IMR-90 (cell line): ENCODE results near the gene RET. TPM values are rescaled to one million over a fixed set of nuclear protein-coding genes. Genes with fewer than 3 reads are reported as not detected.

Experiments
- ATAC-seq: fragments of 200-7000 bp; cut with Tn5 transposase; 2 replicates; pipeline ENCODE4 v1.9.1; 2020; ENCODE audit warnings: low read depth, mild to moderate bottlenecking, moderate library complexity
- BruUV-seq: library from RNA; stranded (reverse); fragments of 400-500 nt; replicated peaks from 2 replicates; lab custom pipeline; 2021; lab: Mats Ljungman, UMichigan
- CTCF ChIA-PET: fragments of 300-600 bp; formaldehyde crosslinking; extraction: SDS; loops from one replicate; lab custom pipeline; 2021; ENCODE audit warnings: antibody characterized with exemption; lab: Yijun Ruan, JAX
- POLR2A ChIA-PET: fragments of 300-600 bp; sonication (Branson Sonifier 250); formaldehyde crosslinking; loops from one replicate; lab custom pipeline; 2022; ENCODE audit warnings: antibody characterized with exemption; ENCODE audit not compliant: unreplicated experiment; lab: Charles Lee
- DNase-seq: peaks from one replicate; pipeline ENCODE4 v3.0.0; 2013
- H2AFZ ChIP-seq: replicated peaks from 2 replicates; pipeline ENCODE3; 2013; ENCODE audit warnings: low read length, mild to moderate bottlenecking; ENCODE audit not compliant: poor library complexity
- H2AK5ac ChIP-seq: 2 replicates; pipeline ENCODE4 v1.6.1; 2013; ENCODE audit warnings: low read depth, low read length, inconsistent platforms
- H2AK9ac ChIP-seq: replicated peaks from 2 replicates; pipeline ENCODE3; 2013; ENCODE audit warnings: mild to moderate bottlenecking, low read depth, low read length, moderate library complexity; ENCODE audit not compliant: poor library complexity
- H2BK120ac ChIP-seq: 2 replicates; pipeline ENCODE4 v1.6.1; 2013; ENCODE audit warnings: low read depth, low read length, inconsistent platforms
- H2BK15ac ChIP-seq: 3 replicates; pipeline ENCODE4 v1.6.1; 2013; ENCODE audit warnings: low read depth, low read length, inconsistent platforms
- H2BK20ac ChIP-seq: 2 replicates; pipeline ENCODE4 v1.6.1; 2013; ENCODE audit warnings: low read depth, mild to moderate bottlenecking, inconsistent platforms, low read length, moderate library complexity
- H2BK5ac ChIP-seq: 2 replicates; pipeline ENCODE4 v1.6.1; 2013; ENCODE audit warnings: mild to moderate bottlenecking, low read depth, low read length, inconsistent platforms; ENCODE audit not compliant: poor library complexity, severe bottlenecking
- H3K14ac ChIP-seq: replicated peaks from 2 replicates; pipeline ENCODE4 v1.6.1; 2013; ENCODE audit warnings: low read depth, low read length, inconsistent platforms
- H3K18ac ChIP-seq: 2 replicates; pipeline ENCODE4 v1.6.1; 2013; ENCODE audit warnings: low read depth, low read length, control low read depth
- H3K23ac ChIP-seq: 2 replicates; pipeline ENCODE4 v1.6.1; 2013; ENCODE audit warnings: low read depth, low read length, inconsistent platforms
- H3K27ac ChIP-seq: 2 replicates; pipeline ENCODE4 v1.5.1; 2013; ENCODE audit warnings: mild to moderate bottlenecking, control low read depth, low read length; ENCODE audit not compliant: insufficient read depth
- H3K27me3 ChIP-seq: 2 replicates; pipeline ENCODE4 v1.6.1; 2013; ENCODE audit warnings: low read length; ENCODE audit not compliant: control insufficient read depth, insufficient read depth
- H3K36me3 ChIP-seq: 2 replicates; pipeline ENCODE4 v1.6.1; 2013; ENCODE audit warnings: low read length, mixed read lengths; ENCODE audit not compliant: control insufficient read depth, insufficient read depth
- H3K4ac ChIP-seq: 2 replicates; pipeline ENCODE4 v1.6.1; 2013; ENCODE audit warnings: low read depth, low read length, inconsistent platforms
- H3K4me1 ChIP-seq: 2 replicates; pipeline ENCODE4 v1.6.1; 2013; ENCODE audit warnings: low read length, mixed read lengths; ENCODE audit not compliant: control insufficient read depth, insufficient read depth
- H3K4me2 ChIP-seq: 2 replicates; pipeline ENCODE4 v1.6.1; 2013; ENCODE audit warnings: low read depth, mild to moderate bottlenecking, control low read depth, low read length, moderate library complexity
- H3K4me3 ChIP-seq: 2 replicates; pipeline ENCODE4 v1.5.1; 2013; ENCODE audit warnings: low read depth, mild to moderate bottlenecking, control low read depth, low read length, moderate library complexity; ENCODE audit not compliant: insufficient read depth
- H3K56ac ChIP-seq: 2 replicates; pipeline ENCODE4 v1.6.1; 2013; ENCODE audit warnings: low read length, inconsistent platforms; ENCODE audit not compliant: insufficient read depth; ENCODE audit errors: extremely low read depth
- H3K79me1 ChIP-seq, 2 experiments: 2 replicates each; pipeline ENCODE4 v1.6.1; 2013; ENCODE audit warnings: low read length in 2 of 2, inconsistent platforms in 1 of 2, low read depth in 1 of 2
- H3K9ac ChIP-seq: 2 replicates; pipeline ENCODE4 v1.6.1; 2013; ENCODE audit warnings: low read depth, low read length, control low read depth
- H3K9me1 ChIP-seq: 2 replicates; pipeline ENCODE4 v1.6.1; 2013; ENCODE audit warnings: low read length, inconsistent platforms; ENCODE audit not compliant: insufficient read depth
- H3K9me3 ChIP-seq: 2 replicates; pipeline ENCODE4 v1.6.1; 2013; ENCODE audit warnings: low read length; ENCODE audit not compliant: control insufficient read depth, insufficient read depth
- H4K20me1 ChIP-seq: 2 replicates; pipeline ENCODE4 v1.6.1; 2013; ENCODE audit warnings: low read length, inconsistent platforms; ENCODE audit not compliant: insufficient read depth
- H4K5ac ChIP-seq: 2 replicates; pipeline ENCODE4 v1.6.1; 2013; ENCODE audit warnings: mild to moderate bottlenecking, low read depth, low read length, control low read depth
- H4K8ac ChIP-seq, 2 experiments: 2 replicates each; pipeline ENCODE4 v1.6.1; 2013; ENCODE audit warnings: low read depth in 2 of 2, low read length in 2 of 2, control low read depth in 1 of 2, inconsistent platforms in 1 of 2
- H4K91ac ChIP-seq: 2 replicates; pipeline ENCODE4 v1.6.1; 2013; ENCODE audit warnings: low read depth, low read length, inconsistent platforms; ENCODE audit not compliant: insufficient read depth
- BHLHE40 ChIP-seq: fragments of 150-350 bp; IDR thresholded peaks from 2 replicates; pipeline ENCODE4 v1.6.1; 2016; ENCODE audit warnings: mild to moderate bottlenecking, low read depth, low read length
- CHD1 ChIP-seq: IDR thresholded peaks from 2 replicates; pipeline ENCODE4 v1.6.1; 2012; ENCODE audit warnings: low read depth, low read length, improper control_type of control experiment
- FOS ChIP-seq: fragments of 150-350 bp; IDR thresholded peaks from 2 replicates; pipeline ENCODE4 v1.6.1; 2016; ENCODE audit warnings: low read depth, low read length
- MAFK ChIP-seq: IDR thresholded peaks from 2 replicates; pipeline ENCODE4 v1.6.1; 2012; ENCODE audit warnings: low read depth, low read length, improper control_type of control experiment
- MAZ ChIP-seq: IDR thresholded peaks from 2 replicates; pipeline ENCODE4 v1.6.1; 2012; ENCODE audit warnings: low read depth, mild to moderate bottlenecking, low read length, improper control_type of control experiment, moderate library complexity, borderline replicate concordance
- MXI1 ChIP-seq: IDR thresholded peaks from 2 replicates; pipeline ENCODE4 v1.6.1; 2012; ENCODE audit warnings: low read depth, mild to moderate bottlenecking, low read length, moderate library complexity, borderline replicate concordance
- NFE2L2 ChIP-seq: fragments of 150-350 bp; IDR thresholded peaks from 2 replicates; pipeline ENCODE4 v1.6.1; 2016; ENCODE audit warnings: low read depth, mild to moderate bottlenecking, low read length
- POLR2A ChIP-seq: IDR thresholded peaks from 2 replicates; pipeline ENCODE4 v1.6.1; 2012; ENCODE audit warnings: mild to moderate bottlenecking, low read depth, low read length
- RAD21 ChIP-seq: IDR thresholded peaks from 2 replicates; pipeline ENCODE4 v1.6.1; 2012; ENCODE audit warnings: low read length, improper control_type of control experiment
- RCOR1 ChIP-seq: IDR thresholded peaks from 2 replicates; pipeline ENCODE4 v1.6.1; 2012; ENCODE audit warnings: mild to moderate bottlenecking, low read length, improper control_type of control experiment; ENCODE audit not compliant: insufficient replicate concordance
- RFX5 ChIP-seq: IDR thresholded peaks from 2 replicates; pipeline ENCODE4 v1.8.0; 2012; ENCODE audit warnings: low read depth, mild to moderate bottlenecking, low read length, moderate library complexity
- SMC3 ChIP-seq: fragments of 150-350 bp; IDR thresholded peaks from 2 replicates; pipeline ENCODE4 v1.6.1; 2016; ENCODE audit warnings: low read depth, mild to moderate bottlenecking, antibody characterized with exemption, low read length, moderate library complexity
- WGBS, 2 experiments: methylation state at CpG; one replicate each; pipeline versions ENCODE4 v1.1.5 to v1.1.7; 2013; ENCODE audit warnings: missing lambda C conversion rate in 2 of 2; ENCODE audit not compliant: insufficient read length in 1 of 2; ENCODE audit errors: extremely low coverage in 2 of 2; 5-methylcytosine and 5-hydroxymethylcytosine counted together
- dilution Hi-C: fragments of 300-500 bp; cut with HindIII; formaldehyde crosslinking; loops from one replicate; pipeline ENCODE4 v1.14.3; 2018; ENCODE audit warnings: low sequenced_read_pairs; ENCODE audit not compliant: unreplicated experiment
- in situ Hi-C: fragments of 300-500 bp; cut with MboI; formaldehyde crosslinking; loops from 3 replicates; pipeline ENCODE4 v1.14.3; 2019; ENCODE audit warnings: low sequenced_read_pairs, inconsistent platforms, mixed read lengths
- intact Hi-C: fragments of 100-400 bp; cut with micrococcal nuclease; formaldehyde crosslinking; loops from 2 replicates; pipeline ENCODE4 v1.10.0; 2022
- polyA plus RNA-seq, 3 experiments: library from polyadenylated mRNA; depleted of rRNA; stranded (reverse); fragments of >200 nt; gene quantifications; 2 replicates each; pipeline ENCODE4 v1.2.3, GENCODE V29; 2012; ENCODE audit warnings: low replicate concordance in 1 of 3
- total RNA-seq: library from RNA; depleted of rRNA; stranded (reverse); fragments of >200 nt; gene quantifications from 2 replicates; pipeline ENCODE4 v1.2.3, GENCODE V29; 2012
- TF ChIP-seq, protein P1 (sequence below): fragments of 150-350 bp; IDR thresholded peaks from 2 replicates; pipeline ENCODE4 v1.6.1; 2017; ENCODE audit warnings: mild to moderate bottlenecking, antibody characterized with exemption, low read length, low read depth
- TF ChIP-seq, protein P2 (sequence below): fragments of 150-350 bp; IDR thresholded peaks from 2 replicates; pipeline ENCODE4 v1.6.1; 2016; ENCODE audit warnings: low read depth, mild to moderate bottlenecking, low read length, moderate library complexity, borderline replicate concordance
- TF ChIP-seq, protein P3 (sequence below): conservative IDR thresholded peaks from 2 replicates; pipeline ENCODE4 v1.5.1; 2012; ENCODE audit warnings: mild to moderate bottlenecking, low read depth, low read length, improper control_type of control experiment

The RET gene
- total and polyA plus RNA-seq, 2 of the 4 experiments (the other 2 are of a cell fraction) = 0.10 to 0.18 TPM

DNA sequence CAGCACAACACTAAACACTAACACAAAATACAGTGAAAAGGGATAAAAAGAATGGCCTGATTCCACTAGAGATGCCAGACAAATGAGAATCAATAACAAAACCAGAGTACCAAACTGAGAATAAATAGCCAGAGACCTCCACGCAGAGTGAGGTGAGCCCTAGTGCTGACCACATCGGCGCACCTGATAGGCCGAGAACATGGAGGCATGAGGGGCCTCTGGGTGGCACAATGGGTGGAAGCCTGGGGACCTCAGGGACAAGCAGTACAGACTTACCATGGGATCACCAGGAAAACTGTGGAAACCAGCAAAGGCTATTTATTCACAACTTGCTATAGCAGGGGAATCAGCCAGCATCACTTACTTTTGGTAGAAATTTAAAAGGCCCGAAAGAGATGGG, 59.6 kb downstream of the RET start:
- WGBS, 2 experiments = no CpG with 5 or more reads among the region's 5 CpGs
- Histone ChIP-seq H2BK15ac (0 out of 3 replicates have a peak overlapping the region, but pooled peaks have one; percentile 27), H2AK5ac (0 out of 2 replicates have a peak overlapping the region, but pooled peaks have one; percentile 46), H3K9ac (no peak overlapping the region), H3K4me2 (no peak overlapping the region; the same call in 1 of the 2 replicates), H4K91ac (no peak overlapping the region), H3K9me3 (no peaks in the 10 kb centered on the region), H3K4ac (no peak overlapping the region), H3K4me3 (no peak overlapping the region), H3K23ac (no peak overlapping the region), H4K5ac (no peak overlapping the region), H2BK5ac (no peak overlapping the region), H3K4me1 (peaks cover 6% of the 10 kb centered on the region), H3K14ac (no peak overlapping the region), H2AK9ac (no peak overlapping the region), H2BK120ac (no peak overlapping the region), H2BK20ac (no peak overlapping the region), H3K9me1 (peaks cover 2% of the 10 kb centered on the region; the same call in 1 of the 2 replicates), H3K27me3 (peaks cover 2% of the 10 kb centered on the region; the same call in 1 of the 2 replicates), H4K20me1 (peaks cover 18% of the 10 kb centered on the region), H3K27ac (no peak overlapping the region), H2AFZ (no peak overlapping the region), H3K79me1 (peaks cover 5 to 33% of the 10 kb centered on the region in 2 experiments; a peak in 3 of 4 replicates), H4K8ac (no peak overlapping the region), H3K36me3 (no peaks in the 10 kb centered on the region), H3K18ac (no peak overlapping the region), H3K56ac (no peak overlapping the region)
- ATAC-seq = no peak
- in situ Hi-C loops = loop anchor here (25.0 kb wide), 1 partner anchor 1851 kb away; the partner anchor contains the start of gene DEPP1
- POLR2A ChIA-PET = no interaction called here
- dilution Hi-C loops = no loop called here
- intact Hi-C loops = loop anchor here (5.0 kb wide), 1 partner anchor 271 kb away; the partner anchor contains the start of gene HNRNPF
- CTCF ChIA-PET = no interaction called here
- BruUV-seq = no TSS peak
- DNase-seq = no peak
- TF ChIP-seq FOS = no peak
- TF ChIP-seq, protein P1, sequence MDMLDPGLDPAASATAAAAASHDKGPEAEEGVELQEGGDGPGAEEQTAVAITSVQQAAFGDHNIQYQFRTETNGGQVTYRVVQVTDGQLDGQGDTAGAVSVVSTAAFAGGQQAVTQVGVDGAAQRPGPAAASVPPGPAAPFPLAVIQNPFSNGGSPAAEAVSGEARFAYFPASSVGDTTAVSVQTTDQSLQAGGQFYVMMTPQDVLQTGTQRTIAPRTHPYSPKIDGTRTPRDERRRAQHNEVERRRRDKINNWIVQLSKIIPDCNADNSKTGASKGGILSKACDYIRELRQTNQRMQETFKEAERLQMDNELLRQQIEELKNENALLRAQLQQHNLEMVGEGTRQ = no peak
- no peak for TF ChIP-seq RFX5
- TF ChIP-seq MAZ = no peak
- TF ChIP-seq MXI1 = no peak
- no peak for TF ChIP-seq SMC3
- TF ChIP-seq, protein P2, sequence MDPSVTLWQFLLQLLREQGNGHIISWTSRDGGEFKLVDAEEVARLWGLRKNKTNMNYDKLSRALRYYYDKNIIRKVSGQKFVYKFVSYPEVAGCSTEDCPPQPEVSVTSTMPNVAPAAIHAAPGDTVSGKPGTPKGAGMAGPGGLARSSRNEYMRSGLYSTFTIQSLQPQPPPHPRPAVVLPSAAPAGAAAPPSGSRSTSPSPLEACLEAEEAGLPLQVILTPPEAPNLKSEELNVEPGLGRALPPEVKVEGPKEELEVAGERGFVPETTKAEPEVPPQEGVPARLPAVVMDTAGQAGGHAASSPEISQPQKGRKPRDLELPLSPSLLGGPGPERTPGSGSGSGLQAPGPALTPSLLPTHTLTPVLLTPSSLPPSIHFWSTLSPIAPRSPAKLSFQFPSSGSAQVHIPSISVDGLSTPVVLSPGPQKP = no peak
- no peak for TF ChIP-seq NFE2L2
- TF ChIP-seq BHLHE40 = no peak
- no peak for TF ChIP-seq CHD1
- TF ChIP-seq, protein P3, sequence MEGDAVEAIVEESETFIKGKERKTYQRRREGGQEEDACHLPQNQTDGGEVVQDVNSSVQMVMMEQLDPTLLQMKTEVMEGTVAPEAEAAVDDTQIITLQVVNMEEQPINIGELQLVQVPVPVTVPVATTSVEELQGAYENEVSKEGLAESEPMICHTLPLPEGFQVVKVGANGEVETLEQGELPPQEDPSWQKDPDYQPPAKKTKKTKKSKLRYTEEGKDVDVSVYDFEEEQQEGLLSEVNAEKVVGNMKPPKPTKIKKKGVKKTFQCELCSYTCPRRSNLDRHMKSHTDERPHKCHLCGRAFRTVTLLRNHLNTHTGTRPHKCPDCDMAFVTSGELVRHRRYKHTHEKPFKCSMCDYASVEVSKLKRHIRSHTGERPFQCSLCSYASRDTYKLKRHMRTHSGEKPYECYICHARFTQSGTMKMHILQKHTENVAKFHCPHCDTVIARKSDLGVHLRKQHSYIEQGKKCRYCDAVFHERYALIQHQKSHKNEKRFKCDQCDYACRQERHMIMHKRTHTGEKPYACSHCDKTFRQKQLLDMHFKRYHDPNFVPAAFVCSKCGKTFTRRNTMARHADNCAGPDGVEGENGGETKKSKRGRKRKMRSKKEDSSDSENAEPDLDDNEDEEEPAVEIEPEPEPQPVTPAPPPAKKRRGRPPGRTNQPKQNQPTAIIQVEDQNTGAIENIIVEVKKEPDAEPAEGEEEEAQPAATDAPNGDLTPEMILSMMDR = no peak
- TF ChIP-seq RAD21 = no peak
- no peak for TF ChIP-seq POLR2A
- no peak for TF ChIP-seq MAFK
- no peak for TF ChIP-seq RCOR1
